LNCaP clone FGC (cell line): Measurements from ENCODE around the gene ACACB.

Experiments used
- DNase-seq: peaks from one replicate; pipeline ENCODE4 v3.0.0-alpha.2; 2011; ENCODE audit warnings: low read depth
- H3K4me3 ChIP-seq: 2 replicates; pipeline ENCODE4 v1.5.1; 2011; ENCODE audit warnings: mild to moderate bottlenecking, low read depth, low read length, control low read depth
- CTCF ChIP-seq: IDR thresholded peaks from 2 replicates; pipeline ENCODE4 v1.5.1; 2012; ENCODE audit warnings: mild to moderate bottlenecking; ENCODE audit not compliant: control insufficient read depth, insufficient read depth; ENCODE audit errors: extremely low read depth

Gene ACACB

GRCh38 chr12:109291521-109292341 is 175.3 kb downstream of the ACACB start:
- TF ChIP-seq CTCF: no peak
- H3K4me3 ChIP-seq: no peak overlapping the region
- DNase-seq: no peak

GRCh38 chr12:109292342-109292711 is 175.9 kb downstream of the ACACB start:
- no peak overlapping the region for H3K4me3 ChIP-seq
- no peak for TF ChIP-seq CTCF
- DNase-seq: no peak

GRCh38 chr12:109293106-109293505 is 176.7 kb downstream of the ACACB start:
- no peak for TF ChIP-seq CTCF

GRCh38 chr12:109294286-109294796 is 178.0 kb downstream of the ACACB start:
- no peak for TF ChIP-seq CTCF
- no peak for DNase-seq
- no peak overlapping the region for H3K4me3 ChIP-seq

More at GRCh38 chr12:109293106-109293505, 176.7 kb downstream of the ACACB start:
- H3K4me3 ChIP-seq: no peak overlapping the region
- no peak for DNase-seq

- DNase-seq: no peak
- no peak for TF ChIP-seq CTCF
- H3K4me3 ChIP-seq: no peak overlapping the region
Observed at GRCh38 chr12:109295764-109296425, 179.5 kb downstream of the ACACB start.

- H3K4me3 ChIP-seq: no peak overlapping the region
- no peak for DNase-seq
- no peak for TF ChIP-seq CTCF
Observed at GRCh38 chr12:109296431-109296830, 180.0 kb downstream of the ACACB start.
